Spleen (tissue), 3 donors: ENCODE data around the gene SRSF12.

ENCODE experiments used
- POLR2A ChIP-seq, 3 donors: fragments of 450-650 bp; IDR thresholded peaks; one replicate each; pipeline ENCODE4 v1.5.1; 2017; ENCODE audit warnings: antibody characterized with exemption in 3 of 3, mild to moderate bottlenecking in 1 of 3
- POLR2AphosphoS5 ChIP-seq, 3 donors: sonication (generic); formaldehyde crosslinking; IDR thresholded peaks; one replicate each; pipeline ENCODE4 v1.5.1; 2017; ENCODE audit warnings: antibody characterized with exemption in 3 of 3

GRCh38 chr6:89082486-89082891 is 35.4 kb downstream of the SRSF12 start:
- TF ChIP-seq POLR2A (IDR thresholded peaks at IDR 0.05) (no peak), POLR2AphosphoS5 (IDR thresholded peaks at IDR 0.05) (peak in 1 of 3 donors; percentile 50)
